Measurements from ENCODE around the gene RBMS1. TPM values are rescaled to one million over a fixed set of nuclear protein-coding genes. Genes with fewer than 3 reads are reported as not detected.

Gene RBMS1
- total and polyA plus RNA-seq, 3 donors from 2014 or later = 26.8 to 34.7 (median 30.0) TPM

DNA sequence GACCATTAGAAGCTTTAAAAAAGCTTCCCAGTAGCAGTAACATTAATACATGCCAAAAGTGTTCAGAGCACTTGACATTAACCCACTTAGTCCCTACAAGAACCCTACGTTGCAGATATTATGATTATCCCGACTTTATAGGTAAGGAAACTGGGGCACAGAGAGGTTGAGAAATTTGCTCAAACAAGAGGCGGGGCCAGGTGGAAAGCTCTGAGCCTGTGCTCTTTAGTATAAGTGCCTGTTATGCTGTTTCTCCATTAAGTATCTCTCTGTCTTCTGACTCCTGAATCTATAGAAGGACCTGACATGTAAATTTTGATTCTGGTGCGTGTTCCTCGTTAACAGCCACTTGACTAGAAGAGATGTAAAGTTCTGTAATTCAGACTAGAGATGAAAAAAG is 139.8 kb downstream of the RBMS1 start:
- Histone ChIP-seq H3K9me3 (no peaks in the 10 kb centered on the region), H3K4me3 (no peak overlapping the region), H3K4me1 (no peaks in the 10 kb centered on the region), H3K36me3 (ENCODE audit: low read depth, missing control alignments) (no peaks in the 10 kb centered on the region), H3K27ac (no peak overlapping the region), H3K27me3 (no peaks in the 10 kb centered on the region)
- intact Hi-C loops (cut with DNase I; ENCODE audit: low total_unique reads) = no loop called here
- no peak for DNase-seq
- TF ChIP-seq, protein P1, sequence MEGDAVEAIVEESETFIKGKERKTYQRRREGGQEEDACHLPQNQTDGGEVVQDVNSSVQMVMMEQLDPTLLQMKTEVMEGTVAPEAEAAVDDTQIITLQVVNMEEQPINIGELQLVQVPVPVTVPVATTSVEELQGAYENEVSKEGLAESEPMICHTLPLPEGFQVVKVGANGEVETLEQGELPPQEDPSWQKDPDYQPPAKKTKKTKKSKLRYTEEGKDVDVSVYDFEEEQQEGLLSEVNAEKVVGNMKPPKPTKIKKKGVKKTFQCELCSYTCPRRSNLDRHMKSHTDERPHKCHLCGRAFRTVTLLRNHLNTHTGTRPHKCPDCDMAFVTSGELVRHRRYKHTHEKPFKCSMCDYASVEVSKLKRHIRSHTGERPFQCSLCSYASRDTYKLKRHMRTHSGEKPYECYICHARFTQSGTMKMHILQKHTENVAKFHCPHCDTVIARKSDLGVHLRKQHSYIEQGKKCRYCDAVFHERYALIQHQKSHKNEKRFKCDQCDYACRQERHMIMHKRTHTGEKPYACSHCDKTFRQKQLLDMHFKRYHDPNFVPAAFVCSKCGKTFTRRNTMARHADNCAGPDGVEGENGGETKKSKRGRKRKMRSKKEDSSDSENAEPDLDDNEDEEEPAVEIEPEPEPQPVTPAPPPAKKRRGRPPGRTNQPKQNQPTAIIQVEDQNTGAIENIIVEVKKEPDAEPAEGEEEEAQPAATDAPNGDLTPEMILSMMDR (IDR thresholded peaks at IDR 0.05) = no peak
- no peak for TF ChIP-seq POLR2A (IDR thresholded peaks at IDR 0.05)
- WGBS, 2 donors = 96% methylated on average over 5 of the region's 5 CpGs

GRCh38 chr2:160353166-160353565 is 140.4 kb downstream of the RBMS1 start:
- intact Hi-C loops (cut with DNase I; ENCODE audit: low total_unique reads) = no loop called here
- Histone ChIP-seq H3K4me3 (no peak overlapping the region), H3K27ac (no peak overlapping the region), H3K27me3 (no peaks in the 10 kb centered on the region), H3K4me1 (no peaks in the 10 kb centered on the region), H3K36me3 (ENCODE audit: low read depth, missing control alignments) (no peaks in the 10 kb centered on the region), H3K9me3 (no peaks in the 10 kb centered on the region)
- no peak for DNase-seq
- TF ChIP-seq, protein P1 (IDR thresholded peaks at IDR 0.05) = no peak
- 37 to 57% methylated on average over 1 of the region's 1 CpG for WGBS, 2 donors

DNA sequence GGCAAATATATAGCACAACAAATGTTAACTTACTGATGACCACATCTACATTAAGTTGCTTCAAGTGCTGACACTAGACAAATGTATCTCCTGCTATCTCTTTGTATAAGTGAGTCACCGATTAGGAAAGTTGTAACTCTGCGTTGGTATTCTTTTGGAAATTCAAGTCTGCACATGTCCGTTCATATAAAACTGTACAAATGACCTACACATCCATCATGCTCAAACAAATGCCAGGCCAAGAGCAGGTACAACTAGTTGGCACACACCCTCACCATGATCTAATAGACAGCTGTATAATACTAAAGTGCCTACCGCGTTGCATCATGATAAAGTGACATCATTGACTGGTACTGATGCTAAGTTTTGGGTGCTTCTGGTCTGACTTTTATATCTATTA is 141.1 kb downstream of the RBMS1 start:
- H3K36me3 ChIP-seq (ENCODE audit: low read depth, missing control alignments) = no peaks in the 10 kb centered on the region
- no peaks in the 10 kb centered on the region for H3K9me3 ChIP-seq
- intact Hi-C loops (cut with DNase I; ENCODE audit: low total_unique reads) = no loop called here
- TF ChIP-seq POLR2A (IDR thresholded peaks at IDR 0.05) = no peak
- TF ChIP-seq, protein P1 (IDR thresholded peaks at IDR 0.05) = no peak
- H3K27ac ChIP-seq = no peak overlapping the region
- DNase-seq = no peak
- H3K4me1 ChIP-seq = no peaks in the 10 kb centered on the region
- H3K27me3 ChIP-seq = no peaks in the 10 kb centered on the region
- 67 to 72% methylated on average over 5 of the region's 5 CpGs for WGBS, 2 donors
- no peak overlapping the region for H3K4me3 ChIP-seq

GRCh38 chr2:160351956-160352355 is 141.7 kb downstream of the RBMS1 start:
- Histone ChIP-seq H3K9me3 (no peaks in the 10 kb centered on the region), H3K36me3 (ENCODE audit: low read depth, missing control alignments) (no peaks in the 10 kb centered on the region), H3K4me1 (no peaks in the 10 kb centered on the region), H3K27ac (no peak overlapping the region), H3K4me3 (no peak overlapping the region), H3K27me3 (no peaks in the 10 kb centered on the region)
- intact Hi-C loops (cut with DNase I; ENCODE audit: low total_unique reads) = no loop called here
- WGBS, 2 donors = 76 to 91% methylated on average over 4 of the region's 4 CpGs
- no peak for TF ChIP-seq POLR2A (IDR thresholded peaks at IDR 0.05)
- TF ChIP-seq, protein P1 (IDR thresholded peaks at IDR 0.05) = no peak
- DNase-seq = no peak

DNA sequence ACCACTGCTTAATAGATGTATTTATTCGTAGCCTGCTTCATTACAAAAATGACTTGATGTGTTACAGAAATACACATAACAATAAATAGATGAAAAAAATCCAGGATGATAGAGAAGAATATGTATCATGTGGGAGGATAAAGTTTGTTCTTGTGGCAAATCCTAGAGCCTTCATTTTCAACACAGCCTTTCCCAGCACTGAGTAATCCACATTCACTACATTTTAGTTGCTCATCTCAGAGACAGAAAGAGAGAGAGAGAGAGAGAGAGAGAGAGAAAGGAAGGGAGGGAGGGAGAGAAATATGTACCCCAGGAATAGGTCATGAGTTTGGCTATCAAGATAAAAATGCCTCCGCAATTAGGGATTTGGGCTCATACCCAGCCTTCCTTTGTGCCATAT is 144.3 kb downstream of the RBMS1 start:
- intact Hi-C loops (cut with DNase I; ENCODE audit: low total_unique reads) = no loop called here
- WGBS, 2 donors = 92 to 93% methylated on average over 2 of the region's 2 CpGs
- H3K27me3 ChIP-seq = no peaks in the 10 kb centered on the region
- TF ChIP-seq, protein P1 (IDR thresholded peaks at IDR 0.05) = no peak
- no peak for TF ChIP-seq POLR2A (IDR thresholded peaks at IDR 0.05)
- no peak overlapping the region for H3K4me3 ChIP-seq
- H3K9me3 ChIP-seq = no peaks in the 10 kb centered on the region
- H3K27ac ChIP-seq = no peak overlapping the region
- no peaks in the 10 kb centered on the region for H3K36me3 ChIP-seq (ENCODE audit: low read depth, missing control alignments)
- H3K4me1 ChIP-seq = no peaks in the 10 kb centered on the region
- no peak for DNase-seq
